GM12891 (cell line): ENCODE results near the gene CMIP.

Source experiments
- POLR2A ChIP-seq: IDR thresholded peaks from 2 replicates; pipeline ENCODE4 v1.6.1; 2011; ENCODE audit warnings: low read depth, low read length, control low read depth
- POLR2AphosphoS5 ChIP-seq: IDR thresholded peaks from 2 replicates; pipeline ENCODE4 v1.6.1; 2011; ENCODE audit warnings: low read depth, low read length, control low read depth
- POU2F2 ChIP-seq: IDR thresholded peaks from 2 replicates; pipeline ENCODE4 v1.6.1; 2011; ENCODE audit warnings: low read depth, mild to moderate bottlenecking, control low read depth, low read length, moderate library complexity
- SPI1 ChIP-seq: IDR thresholded peaks from 2 replicates; pipeline ENCODE4 v1.6.1; 2011; ENCODE audit warnings: low read depth, low read length, control low read depth
- TAF1 ChIP-seq: IDR thresholded peaks from 2 replicates; pipeline ENCODE4 v1.6.1; 2011; ENCODE audit warnings: low read depth, low read length, control low read depth

GRCh38 chr16:81456523-81457325, 12.1 kb downstream of the CMIP start:
- TF ChIP-seq POLR2A (no peak), SPI1 (no peak), POLR2AphosphoS5 (no peak), TAF1 (no peak), POU2F2 (no peak)
